ENCODE data around the gene C3orf33. TPM values are rescaled to one million over a fixed set of nuclear protein-coding genes. Genes with fewer than 3 reads are reported as not detected.

The C3orf33 gene
- polyA plus RNA-seq, 2 donors: 0.57 to 0.98 TPM

- peaks cover 2 to 10% of the 10 kb centered on the region in 2 donors for H3K4me1 ChIP-seq (ENCODE audit: control insufficient read depth in 2 of 2, insufficient read depth in 2 of 2, low read length in 1 of 2)
- H3K27me3 ChIP-seq (ENCODE audit: control insufficient read depth in 1 of 2, insufficient read depth in 2 of 2, low read length in 2 of 2): no peaks in the 10 kb centered on the region
- no peaks in the 10 kb centered on the region for H3K36me3 ChIP-seq (ENCODE audit: control insufficient read depth in 2 of 2, insufficient read depth in 2 of 2, low read length in 1 of 2)
- no peak overlapping the region for H3K27ac ChIP-seq (ENCODE audit: low read depth in 2 of 2, low read length in 1 of 2)
- H3K9me3 ChIP-seq (ENCODE audit: control insufficient read depth in 2 of 2, insufficient read depth in 1 of 2, low read depth in 1 of 2, low read length in 1 of 2): no peaks in the 10 kb centered on the region
- peak overlapping the region; percentile 52 to 80 for H3K4me3 ChIP-seq (ENCODE audit: low read depth in 1 of 2, low read length in 2 of 2)
- WGBS, 2 donors: 1% methylated on average over 40 to 48 of the region's 48 CpGs
These were observed 62.0 kb downstream of the C3orf33 start for GRCh38 chr3:155744010-155744625.

GRCh38 chr3:155743606-155744005, 62.5 kb downstream of the C3orf33 start:
- H3K27ac ChIP-seq (ENCODE audit: low read depth in 2 of 2, low read length in 1 of 2): no peak overlapping the region
- peaks cover 2 to 10% of the 10 kb centered on the region in 2 donors for H3K4me1 ChIP-seq (ENCODE audit: control insufficient read depth in 2 of 2, insufficient read depth in 2 of 2, low read length in 1 of 2)
- no peaks in the 10 kb centered on the region for H3K9me3 ChIP-seq (ENCODE audit: control insufficient read depth in 2 of 2, insufficient read depth in 1 of 2, low read depth in 1 of 2, low read length in 1 of 2)
- WGBS, 2 donors: 8 to 10% methylated on average over 8 of the region's 8 CpGs
- H3K36me3 ChIP-seq (ENCODE audit: control insufficient read depth in 2 of 2, insufficient read depth in 2 of 2, low read length in 1 of 2): no peaks in the 10 kb centered on the region
- H3K27me3 ChIP-seq (ENCODE audit: control insufficient read depth in 1 of 2, insufficient read depth in 2 of 2, low read length in 2 of 2): no peaks in the 10 kb centered on the region
- peak overlapping the region; percentile 52 to 80 for H3K4me3 ChIP-seq (ENCODE audit: low read depth in 1 of 2, low read length in 2 of 2)

GRCh38 chr3:155742349-155742965, 63.6 kb downstream of the C3orf33 start:
- Histone ChIP-seq H3K9me3 (ENCODE audit: control insufficient read depth in 2 of 2, insufficient read depth in 1 of 2, low read depth in 1 of 2, low read length in 1 of 2) (no peaks in the 10 kb centered on the region), H3K4me3 (ENCODE audit: low read depth in 1 of 2, low read length in 2 of 2) (no peak overlapping the region), H3K27ac (ENCODE audit: low read depth in 2 of 2, low read length in 1 of 2) (no peak overlapping the region), H3K27me3 (ENCODE audit: control insufficient read depth in 1 of 2, insufficient read depth in 2 of 2, low read length in 2 of 2) (no peaks in the 10 kb centered on the region), H3K36me3 (ENCODE audit: control insufficient read depth in 2 of 2, insufficient read depth in 2 of 2, low read length in 1 of 2) (no peaks in the 10 kb centered on the region), H3K4me1 (ENCODE audit: control insufficient read depth in 2 of 2, insufficient read depth in 2 of 2, low read length in 1 of 2) (peaks cover 2 to 10% of the 10 kb centered on the region in 2 donors)
- WGBS, 2 donors: 89% methylated on average over 5 of the region's 5 CpGs

GRCh38 chr3:155741603-155742002, 64.5 kb downstream of the C3orf33 start:
- no peak overlapping the region for H3K4me3 ChIP-seq (ENCODE audit: low read depth in 1 of 2, low read length in 2 of 2)
- H3K36me3 ChIP-seq (ENCODE audit: control insufficient read depth in 2 of 2, insufficient read depth in 2 of 2, low read length in 1 of 2): no peaks in the 10 kb centered on the region
- H3K9me3 ChIP-seq (ENCODE audit: control insufficient read depth in 2 of 2, insufficient read depth in 1 of 2, low read depth in 1 of 2, low read length in 1 of 2): no peaks in the 10 kb centered on the region
- H3K27ac ChIP-seq (ENCODE audit: low read depth in 2 of 2, low read length in 1 of 2): no peak overlapping the region
- peaks cover 2 to 10% of the 10 kb centered on the region in 2 donors for H3K4me1 ChIP-seq (ENCODE audit: control insufficient read depth in 2 of 2, insufficient read depth in 2 of 2, low read length in 1 of 2)
- H3K27me3 ChIP-seq (ENCODE audit: control insufficient read depth in 1 of 2, insufficient read depth in 2 of 2, low read length in 2 of 2): no peaks in the 10 kb centered on the region

GRCh38 chr3:155741101-155741500, 65.0 kb downstream of the C3orf33 start:
- Histone ChIP-seq H3K36me3 (ENCODE audit: control insufficient read depth in 2 of 2, insufficient read depth in 2 of 2, low read length in 1 of 2) (no peaks in the 10 kb centered on the region), H3K9me3 (ENCODE audit: control insufficient read depth in 2 of 2, insufficient read depth in 1 of 2, low read depth in 1 of 2, low read length in 1 of 2) (no peaks in the 10 kb centered on the region), H3K4me1 (ENCODE audit: control insufficient read depth in 2 of 2, insufficient read depth in 2 of 2, low read length in 1 of 2) (peaks cover 2 to 10% of the 10 kb centered on the region in 2 donors), H3K27ac (ENCODE audit: low read depth in 2 of 2, low read length in 1 of 2) (no peak overlapping the region), H3K27me3 (ENCODE audit: control insufficient read depth in 1 of 2, insufficient read depth in 2 of 2, low read length in 2 of 2) (no peaks in the 10 kb centered on the region), H3K4me3 (ENCODE audit: low read depth in 1 of 2, low read length in 2 of 2) (no peak overlapping the region)
- WGBS, 2 donors: 79 to 84% methylated on average over 3 of the region's 3 CpGs

GRCh38 chr3:155739154-155739553, 66.9 kb downstream of the C3orf33 start:
- no peaks in the 10 kb centered on the region for H3K9me3 ChIP-seq (ENCODE audit: control insufficient read depth in 2 of 2, insufficient read depth in 1 of 2, low read depth in 1 of 2, low read length in 1 of 2)
- no peak overlapping the region for H3K4me3 ChIP-seq (ENCODE audit: low read depth in 1 of 2, low read length in 2 of 2)
- WGBS, 2 donors: 54 to 58% methylated on average over 5 of the region's 5 CpGs
- peaks cover 0 to 2% of the 10 kb centered on the region in 2 donors for H3K4me1 ChIP-seq (ENCODE audit: control insufficient read depth in 2 of 2, insufficient read depth in 2 of 2, low read length in 1 of 2)
- H3K27ac ChIP-seq (ENCODE audit: low read depth in 2 of 2, low read length in 1 of 2): no peak overlapping the region
- H3K27me3 ChIP-seq (ENCODE audit: control insufficient read depth in 1 of 2, insufficient read depth in 2 of 2, low read length in 2 of 2): no peaks in the 10 kb centered on the region
- no peaks in the 10 kb centered on the region for H3K36me3 ChIP-seq (ENCODE audit: control insufficient read depth in 2 of 2, insufficient read depth in 2 of 2, low read length in 1 of 2)

- 84 to 89% methylated on average over 13 of the region's 13 CpGs for WGBS, 2 donors
- H3K27ac ChIP-seq (ENCODE audit: low read depth in 2 of 2, low read length in 1 of 2): no peak overlapping the region
- no peaks in the 10 kb centered on the region for H3K27me3 ChIP-seq (ENCODE audit: control insufficient read depth in 1 of 2, insufficient read depth in 2 of 2, low read length in 2 of 2)
- H3K4me3 ChIP-seq (ENCODE audit: low read depth in 1 of 2, low read length in 2 of 2): no peak overlapping the region
- H3K9me3 ChIP-seq (ENCODE audit: control insufficient read depth in 2 of 2, insufficient read depth in 1 of 2, low read depth in 1 of 2, low read length in 1 of 2): no peaks in the 10 kb centered on the region
- H3K4me1 ChIP-seq (ENCODE audit: control insufficient read depth in 2 of 2, insufficient read depth in 2 of 2, low read length in 1 of 2): no peaks in the 10 kb centered on the region
- no peaks in the 10 kb centered on the region for H3K36me3 ChIP-seq (ENCODE audit: control insufficient read depth in 2 of 2, insufficient read depth in 2 of 2, low read length in 1 of 2)
These were observed 67.5 kb downstream of the C3orf33 start for GRCh38 chr3:155738580-155739076.

- Histone ChIP-seq H3K27ac (ENCODE audit: low read depth in 2 of 2, low read length in 1 of 2) (no peak overlapping the region), H3K27me3 (ENCODE audit: control insufficient read depth in 1 of 2, insufficient read depth in 2 of 2, low read length in 2 of 2) (no peaks in the 10 kb centered on the region), H3K4me1 (ENCODE audit: control insufficient read depth in 2 of 2, insufficient read depth in 2 of 2, low read length in 1 of 2) (no peaks in the 10 kb centered on the region), H3K4me3 (ENCODE audit: low read depth in 1 of 2, low read length in 2 of 2) (no peak overlapping the region), H3K36me3 (ENCODE audit: control insufficient read depth in 2 of 2, insufficient read depth in 2 of 2, low read length in 1 of 2) (no peaks in the 10 kb centered on the region), H3K9me3 (ENCODE audit: control insufficient read depth in 2 of 2, insufficient read depth in 1 of 2, low read depth in 1 of 2, low read length in 1 of 2) (no peaks in the 10 kb centered on the region)
- 38 to 65% methylated on average over 8 of the region's 8 CpGs for WGBS, 2 donors
These were observed 68.1 kb downstream of the C3orf33 start for GRCh38 chr3:155737844-155738460.

- WGBS, 2 donors: 52 to 60% methylated on average over 4 of the region's 4 CpGs
- Histone ChIP-seq H3K4me3 (ENCODE audit: low read depth in 1 of 2, low read length in 2 of 2) (no peak overlapping the region), H3K9me3 (ENCODE audit: control insufficient read depth in 2 of 2, insufficient read depth in 1 of 2, low read depth in 1 of 2, low read length in 1 of 2) (no peaks in the 10 kb centered on the region), H3K4me1 (ENCODE audit: control insufficient read depth in 2 of 2, insufficient read depth in 2 of 2, low read length in 1 of 2) (no peaks in the 10 kb centered on the region), H3K27ac (ENCODE audit: low read depth in 2 of 2, low read length in 1 of 2) (no peak overlapping the region), H3K36me3 (ENCODE audit: control insufficient read depth in 2 of 2, insufficient read depth in 2 of 2, low read length in 1 of 2) (no peaks in the 10 kb centered on the region), H3K27me3 (ENCODE audit: control insufficient read depth in 1 of 2, insufficient read depth in 2 of 2, low read length in 2 of 2) (no peaks in the 10 kb centered on the region)
These were observed 69.7 kb downstream of the C3orf33 start for GRCh38 chr3:155736381-155736780.

Measured in esophagus (tissue), 2 donors.